Measurements from ENCODE around the gene ALKBH7.

GRCh38 chr19:6418562-6418932 is 46.0 kb downstream of the ALKBH7 start:
- no peak for TF ChIP-seq CTCF (conservative IDR thresholded peaks at IDR 0.05; ENCODE audit: low read length)
- TF ChIP-seq EZH2phosphoT487 (IDR thresholded peaks at IDR 0.05; ENCODE audit: borderline replicate concordance, low read depth, low read length), result no peak
